CD4-positive, alpha-beta memory T cell (primary cell): ENCODE data around the gene EID2B. TPM values are rescaled to one million over a fixed set of nuclear protein-coding genes. Genes with fewer than 3 reads are reported as not detected.

ENCODE experiments used
- CTCF ChIA-PET: fragments of 350-600 bp; sonication (Branson Sonifier 250); formaldehyde crosslinking; loops from one replicate; lab custom pipeline; 2021; ENCODE audit warnings: inconsistent platforms; ENCODE audit not compliant: partially characterized antibody; lab: Charles Lee
- POLR2A ChIA-PET: fragments of 350-600 bp; sonication (Branson Sonifier 250); formaldehyde crosslinking; loops from one replicate; lab custom pipeline; 2021; ENCODE audit not compliant: partially characterized antibody; lab: Charles Lee
- DNase-seq, 5 donors: peaks; one replicate each; pipeline versions ENCODE4 v3.0.0 to v3.0.0-alpha.2; 2020 to 2022; ENCODE audit warnings: mixed read lengths in 1 of 5
- H3K27ac ChIP-seq: one replicate; pipeline ENCODE4 v1.7.0; 2013; ENCODE audit warnings: low read depth, low read length
- H3K27me3 ChIP-seq: 2 replicates; pipeline ENCODE4 v1.7.0; 2013; ENCODE audit warnings: mild to moderate bottlenecking, low read length, moderate library complexity; ENCODE audit not compliant: insufficient read depth
- H3K36me3 ChIP-seq: 2 replicates; pipeline ENCODE4 v1.7.0; 2013; ENCODE audit warnings: mild to moderate bottlenecking, low read length, moderate library complexity; ENCODE audit not compliant: insufficient read depth
- H3K4me1 ChIP-seq: 2 replicates; pipeline ENCODE4 v1.7.0; 2013; ENCODE audit warnings: mild to moderate bottlenecking, low read length, moderate library complexity; ENCODE audit not compliant: insufficient read depth
- H3K4me3 ChIP-seq, 2 donors: one replicate each; pipeline ENCODE4 v1.7.0; 2013; ENCODE audit warnings: low read length in 2 of 2, mild to moderate bottlenecking in 1 of 2
- H3K9me3 ChIP-seq, 2 donors: one replicate each; pipeline ENCODE4 v1.7.0; 2013; ENCODE audit warnings: low read length in 2 of 2, control low read depth in 1 of 2; ENCODE audit not compliant: control insufficient read depth in 1 of 2
- H3K27ac Mint-ChIP-seq, 7 donors: one replicate each; pipeline ENCODE4 v1.8.0; 2020 to 2021; ENCODE audit warnings: mixed read lengths in 7 of 7, mild to moderate bottlenecking in 6 of 7, inconsistent platforms in 3 of 7, moderate library complexity in 3 of 7
- H3K27me3 Mint-ChIP-seq, 2 donors: one replicate each; pipeline ENCODE4 v1.8.0; 2020 to 2021; ENCODE audit warnings: mixed read lengths in 2 of 2
- H3K36me3 Mint-ChIP-seq, 2 donors: one replicate each; pipeline ENCODE4 v1.8.0; 2020 to 2021; ENCODE audit warnings: mixed read lengths in 2 of 2, inconsistent platforms in 1 of 2, mild to moderate bottlenecking in 1 of 2
- H3K4me1 Mint-ChIP-seq, 4 donors: one replicate each; pipeline ENCODE4 v1.8.0; 2020 to 2021; ENCODE audit warnings: mixed read lengths in 4 of 4, mild to moderate bottlenecking in 1 of 4
- H3K4me3 Mint-ChIP-seq, 8 donors: one replicate each; pipeline ENCODE4 v1.8.0; 2020 to 2021; ENCODE audit warnings: mixed read lengths in 8 of 8, mild to moderate bottlenecking in 7 of 8, moderate library complexity in 6 of 8, inconsistent platforms in 3 of 8
- H3K9me3 Mint-ChIP-seq, 8 donors: one replicate each; pipeline ENCODE4 v1.8.0; 2020 to 2021; ENCODE audit warnings: mixed read lengths in 8 of 8, mild to moderate bottlenecking in 5 of 8, inconsistent platforms in 3 of 8, moderate library complexity in 1 of 8
- intact Hi-C: fragments of 100-400 bp; cut with micrococcal nuclease; formaldehyde crosslinking; loops from one replicate; pipeline ENCODE4 v1.15.1; 2023
- polyA plus RNA-seq, 2 donors: library from polyadenylated mRNA; unstranded; fragments of 300-500 nt; fragmentation: Illumina TruSeq; gene quantifications; one replicate each; pipeline ENCODE4 v1.2.3, GENCODE V29; 2021
- total RNA-seq, 2 experiments: library from RNA; stranded (reverse); gene quantifications; one replicate each; pipeline ENCODE4 v1.2.3, GENCODE V29; 2021

EID2B gene
- total and polyA plus RNA-seq, 4 experiments from 2014 or later: 6.1 to 8.8 (median 7.7) TPM

DNA sequence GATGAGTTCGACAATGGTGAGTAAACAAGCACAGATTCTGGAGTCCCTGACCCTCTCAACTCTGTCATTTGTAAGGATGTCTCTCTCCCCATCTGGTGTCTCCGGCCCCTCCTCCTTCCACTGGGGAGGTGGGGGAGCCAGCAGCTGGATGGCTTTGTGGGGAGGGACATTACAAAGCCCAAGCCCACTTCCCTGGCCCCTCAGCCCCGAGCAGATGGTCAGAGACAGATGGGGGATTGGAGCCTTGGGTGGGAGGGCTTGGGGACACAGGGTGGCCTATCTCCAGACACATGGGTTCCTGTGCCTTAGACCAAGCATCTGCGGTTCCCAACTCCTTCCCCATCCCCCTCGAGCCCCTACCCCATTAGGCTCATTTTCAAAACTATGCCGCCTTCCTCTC, 49.5 kb downstream of the EID2B start:
- Histone ChIP-seq H3K4me1 (peaks cover 17% of the 10 kb centered on the region), H3K27me3 (no peaks in the 10 kb centered on the region), H3K9me3 (no peaks in the 10 kb centered on the region), H3K36me3 (peaks cover 21% of the 10 kb centered on the region), H3K27ac (no peak overlapping the region), H3K4me3 (no peak overlapping the region)
- CTCF ChIA-PET: interaction anchor here (2.4 kb wide), 1 partner anchor 9 kb away, joined by 7 read pairs; no protein-coding TSS in a partner anchor
- DNase-seq: no peak
- POLR2A ChIA-PET: no interaction called here
- Mint-ChIP-seq H3K4me1 (peaks cover 15 to 35% (median 27%) of the 10 kb centered on the region in 4 donors), H3K27me3 (no peaks in the 10 kb centered on the region), H3K36me3 (peaks cover 14 to 40% of the 10 kb centered on the region in 2 donors), H3K9me3 (no peaks in the 10 kb centered on the region), H3K4me3 (peak overlapping the region in 6 of 8 donors; percentile 7 to 76 (median 38)), H3K27ac (peak overlapping the region in 4 of 7 donors; percentile 27 to 75 (median 36))
- intact Hi-C loops: no loop called here

DNA sequence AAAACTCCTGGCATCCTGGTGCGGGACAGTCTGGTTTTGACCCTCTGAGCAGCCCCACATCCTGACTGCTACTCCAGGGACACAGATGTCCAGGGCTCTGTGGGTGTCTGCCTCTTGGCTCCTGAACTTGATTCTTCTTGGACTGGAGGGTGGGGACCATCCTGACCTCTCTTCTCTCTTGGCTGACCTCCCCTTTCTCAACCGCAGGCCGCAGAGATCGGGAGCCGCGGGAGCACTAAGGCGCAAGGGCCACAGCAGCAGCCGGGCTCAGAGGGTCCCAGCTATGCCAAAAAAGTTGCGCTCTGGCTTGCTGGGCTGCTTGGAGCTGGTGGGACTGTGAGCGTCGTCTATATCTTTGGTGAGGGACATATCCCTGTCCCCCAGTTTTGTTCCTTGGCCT, 51.0 kb downstream of the EID2B start:
- H3K27me3 Mint-ChIP-seq: no peaks in the 10 kb centered on the region
- peak overlapping the region; percentile 92 to 98 (median 96) for H3K27ac Mint-ChIP-seq
- Histone ChIP-seq H3K27ac (peak overlapping the region; percentile 82), H3K4me1 (peaks cover 17% of the 10 kb centered on the region), H3K27me3 (no peaks in the 10 kb centered on the region), H3K4me3 (peak overlapping the region; percentile 83 to 93), H3K9me3 (no peaks in the 10 kb centered on the region), H3K36me3 (peaks cover 17% of the 10 kb centered on the region)
- intact Hi-C loops: loop anchor here (2.0 kb wide), 1 partner anchor 37 kb away; the partner anchor contains the start of gene SUPT5H
- H3K9me3 Mint-ChIP-seq: no peaks in the 10 kb centered on the region
- no peak for DNase-seq
- H3K4me3 Mint-ChIP-seq: peak overlapping the region; percentile 90 to 96 (median 93)
- H3K4me1 Mint-ChIP-seq: peaks cover 15 to 36% (median 26%) of the 10 kb centered on the region in 4 donors
- peaks cover 8 to 35% of the 10 kb centered on the region in 2 donors for H3K36me3 Mint-ChIP-seq
- ChIA-PET POLR2A (interaction anchor here (1.6 kb wide), 1 partner anchor 51 kb away, joined by 6 read pairs; the partner anchor contains the start of gene EID2B), CTCF (interaction anchor here (0.8 to 2.4 kb wide), 2 partner anchors 7 to 41 kb away, joined by 3 to 7 read pairs; no protein-coding TSS in a partner anchor)

DNA sequence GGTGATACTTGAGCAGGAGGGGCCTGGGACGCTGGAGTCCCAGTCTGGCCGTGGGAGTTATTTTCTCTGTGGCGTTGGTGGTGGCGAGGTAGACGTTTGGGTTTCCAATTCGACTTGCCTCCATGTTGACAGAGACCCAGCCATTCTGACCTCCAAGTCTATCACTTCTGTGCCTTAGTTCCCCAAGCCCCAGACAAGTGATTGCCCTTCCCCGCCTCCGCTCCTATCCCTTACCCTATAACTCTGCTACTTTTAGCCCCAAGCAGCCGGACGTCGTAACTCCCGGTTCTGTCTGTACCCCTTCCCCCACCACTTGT, 51.5 kb downstream of the EID2B start:
- Mint-ChIP-seq H3K27ac (peak overlapping the region; percentile 92 to 98 (median 96)), H3K9me3 (no peaks in the 10 kb centered on the region), H3K4me1 (peaks cover 15 to 41% (median 25%) of the 10 kb centered on the region in 4 donors), H3K4me3 (peak overlapping the region; percentile 90 to 96 (median 93)), H3K27me3 (no peaks in the 10 kb centered on the region), H3K36me3 (peaks cover 7 to 34% of the 10 kb centered on the region in 2 donors)
- ChIA-PET POLR2A (interaction anchor here (0.7 to 1.6 kb wide), 10 partner anchors 13 to 407 kb away, joined by 3 to 18 read pairs (median 4); partner anchors contain the start of genes EID2B, PLEKHG2, RPS16 and SUPT5H), CTCF (interaction anchor here (1.0 kb wide), 1 partner anchor 51 kb away, joined by 4 read pairs; the partner anchor contains the start of gene EID2B)
- no peak for DNase-seq
- Histone ChIP-seq H3K27ac (peak overlapping the region; percentile 82), H3K36me3 (peaks cover 13% of the 10 kb centered on the region), H3K9me3 (no peaks in the 10 kb centered on the region), H3K4me3 (peak overlapping the region; percentile 83 to 93), H3K27me3 (no peaks in the 10 kb centered on the region), H3K4me1 (peaks cover 17% of the 10 kb centered on the region)
- intact Hi-C loops: loop anchor here (2.0 kb wide), 1 partner anchor 36 kb away; the partner anchor contains the start of gene SUPT5H

Other genes starting within 250 kb of the EID2B start
- not detected for gene IFNL1, start 236.4 kb downstream of the EID2B start, total RNA-seq
- gene IFNL1, start 236.4 kb downstream of the EID2B start, polyA plus RNA-seq: 1 to 10 TPM in 1 of 2 donors, not detected in 1; 1.6 TPM
- 1 to 10 TPM; 8.4 to 8.5 TPM for gene LRFN1, start 212.0 kb downstream of the EID2B start, total RNA-seq
- gene LRFN1, start 212.0 kb downstream of the EID2B start, polyA plus RNA-seq: 1 to 10 TPM; 2.0 to 4.5 TPM
- gene GMFG, start 196.8 kb downstream of the EID2B start, total RNA-seq: 100 to 1,000 TPM; 384 to 389 TPM
- 1,000 to 10,000 TPM; 1,040 to 1,509 TPM for gene GMFG, start 196.8 kb downstream of the EID2B start, polyA plus RNA-seq
- gene SAMD4B, start 190.4 kb downstream of the EID2B start, total RNA-seq: 10 to 100 TPM; 65.0 to 79.6 TPM
- gene SAMD4B, start 190.4 kb downstream of the EID2B start, polyA plus RNA-seq: 10 to 100 TPM in 1 of 2 donors, 1 to 10 TPM in 1; 7.3 to 20.2 TPM
- 10 to 100 TPM; 49.2 to 53.8 TPM for gene PAF1, start 141.7 kb downstream of the EID2B start, total RNA-seq
- gene PAF1, start 141.7 kb downstream of the EID2B start, polyA plus RNA-seq: 10 to 100 TPM; 21.5 to 46.7 TPM
- gene MED29, start 141.5 kb downstream of the EID2B start, total RNA-seq: 10 to 100 TPM; 43.1 to 51.3 TPM
- 10 to 100 TPM; 50.6 to 59.8 TPM for gene MED29, start 141.5 kb downstream of the EID2B start, polyA plus RNA-seq
- 100 to 1,000 TPM; 151 to 152 TPM for gene ZFP36, start 126.0 kb downstream of the EID2B start, total RNA-seq
- gene ZFP36, start 126.0 kb downstream of the EID2B start, polyA plus RNA-seq: 100 to 1,000 TPM; 164 to 191 TPM
- gene PLEKHG2, start 120.2 kb downstream of the EID2B start, total RNA-seq: 10 to 100 TPM; 12.1 to 17.0 TPM
- gene PLEKHG2, start 120.2 kb downstream of the EID2B start, polyA plus RNA-seq: 1 to 10 TPM; 1.4 to 5.1 TPM
- 1,000 to 10,000 TPM; 4,061 to 4,227 TPM for gene RPS16, start 96.9 kb downstream of the EID2B start, total RNA-seq
- gene RPS16, start 96.9 kb downstream of the EID2B start, polyA plus RNA-seq: 1,000 to 10,000 TPM; 1,590 to 2,052 TPM
- 100 to 1,000 TPM; 234 to 236 TPM for gene SUPT5H, start 87.3 kb downstream of the EID2B start, total RNA-seq
- gene SUPT5H, start 87.3 kb downstream of the EID2B start, polyA plus RNA-seq: 100 to 1,000 TPM in 1 of 2 donors, 10 to 100 TPM in 1; 47.4 to 111 TPM
- gene TIMM50, start 52.0 kb downstream of the EID2B start, total RNA-seq: 10 to 100 TPM; 47.2 to 49.6 TPM
- gene TIMM50, start 52.0 kb downstream of the EID2B start, polyA plus RNA-seq: 10 to 100 TPM; 39.1 to 50.4 TPM
- gene DLL3, start 33.9 kb downstream of the EID2B start, total RNA-seq: under 1 TPM in 1 of 2 experiments, not detected in 1; 0.14 TPM
- under 1 TPM; 0.16 to 0.19 TPM for gene DLL3, start 33.9 kb downstream of the EID2B start, polyA plus RNA-seq
- not detected for gene SELENOV, start 17.7 kb downstream of the EID2B start, total RNA-seq
- gene SELENOV, start 17.7 kb downstream of the EID2B start, polyA plus RNA-seq: not detected
- 10 to 100 TPM; 22.0 to 22.8 TPM for gene EID2, start 7.3 kb upstream of the EID2B start, total RNA-seq
- 10 to 100 TPM; 22.1 to 34.9 TPM for gene EID2, start 7.3 kb upstream of the EID2B start, polyA plus RNA-seq
- gene LGALS13, start 69.7 kb upstream of the EID2B start, total RNA-seq: not detected
- not detected for gene LGALS13, start 69.7 kb upstream of the EID2B start, polyA plus RNA-seq
- gene LGALS16, start 123.1 kb upstream of the EID2B start, total RNA-seq: not detected
- gene LGALS16, start 123.1 kb upstream of the EID2B start, polyA plus RNA-seq: not detected
- gene LGALS14, start 171.6 kb upstream of the EID2B start, total RNA-seq: not detected
- 1 to 10 TPM in 1 of 2 donors, not detected in 1; 1.0 TPM for gene LGALS14, start 171.6 kb upstream of the EID2B start, polyA plus RNA-seq
- under 1 TPM; 0.58 to 0.96 TPM for gene CLC, start 205.2 kb upstream of the EID2B start, total RNA-seq
- under 1 TPM in 1 of 2 donors, not detected in 1; 0.93 TPM for gene CLC, start 205.2 kb upstream of the EID2B start, polyA plus RNA-seq
- not detected for gene LEUTX, start 246.0 kb upstream of the EID2B start, total RNA-seq
- not detected for gene LEUTX, start 246.0 kb upstream of the EID2B start, polyA plus RNA-seq